GM19099 (cell line): Measurements from ENCODE around the gene KRT39.

Experiments
- POLR2A ChIP-seq: IDR thresholded peaks from 3 replicates; pipeline ENCODE4 v1.6.1; 2011; ENCODE audit warnings: low read depth; ENCODE audit not compliant: insufficient read length; ENCODE audit errors: extremely low read depth

Gene KRT39

GRCh38 chr17:40995116-40995515, 28.4 kb upstream of the KRT39 start:
- TF ChIP-seq POLR2A, result no peak

GRCh38 chr17:40993839-40994238, 27.1 kb upstream of the KRT39 start, which contains the start of gene KRTAP3-3:
KRTAP3-3 (minus strand) TSS chr17:40994164; CDS start chr17:40994097, 67 bp downstream.
- TF ChIP-seq POLR2A, result no peak

GRCh38 chr17:40993084-40993483, 26.3 kb upstream of the KRT39 start:
- TF ChIP-seq POLR2A, result no peak

- TF ChIP-seq POLR2A, result no peak
Observed at GRCh38 chr17:40992666-40993065, 25.9 kb upstream of the KRT39 start.

GRCh38 chr17:40986920-40987319, 20.2 kb upstream of the KRT39 start:
- no peak for TF ChIP-seq POLR2A

- no peak for TF ChIP-seq POLR2A
Observed at GRCh38 chr17:40984226-40984625, 17.5 kb upstream of the KRT39 start, which contains the start of gene KRT40. KRT40 (minus strand) TSS chr17:40984326; CDS start chr17:40984273, 53 bp downstream.

- TF ChIP-seq POLR2A, result no peak
Observed at GRCh38 chr17:40981115-40981514, 14.4 kb upstream of the KRT39 start.

GRCh38 chr17:40980596-40980995, 13.8 kb upstream of the KRT39 start:
- no peak for TF ChIP-seq POLR2A

- no peak for TF ChIP-seq POLR2A
Observed at GRCh38 chr17:40980117-40980516, 13.4 kb upstream of the KRT39 start.

GRCh38 chr17:40978575-40979151, 11.9 kb upstream of the KRT39 start:
- TF ChIP-seq POLR2A, result no peak

GRCh38 chr17:40975516-40975915, 8.8 kb upstream of the KRT39 start:
- no peak for TF ChIP-seq POLR2A

- TF ChIP-seq POLR2A, result no peak
Observed at GRCh38 chr17:40974366-40974765, 7.6 kb upstream of the KRT39 start.

GRCh38 chr17:40967582-40967981, 834 bp upstream of the KRT39 start:
- TF ChIP-seq POLR2A, result no peak

GRCh38 chr17:40963838-40964237, 2.9 kb downstream of the KRT39 start:
- TF ChIP-seq POLR2A, result no peak

GRCh38 chr17:40962059-40962561, 4.6 kb downstream of the KRT39 start:
- no peak for TF ChIP-seq POLR2A

- no peak for TF ChIP-seq POLR2A
Observed at GRCh38 chr17:40961591-40961990, 5.2 kb downstream of the KRT39 start.

- no peak for TF ChIP-seq POLR2A
Observed at GRCh38 chr17:40960144-40960543, 6.6 kb downstream of the KRT39 start.

GRCh38 chr17:40958086-40958953, 8.4 kb downstream of the KRT39 start:
- TF ChIP-seq POLR2A, result no peak
